NCI-H1105 (cell line): ENCODE measurements around the gene CTLA4.

Experiments
- DNase-seq: peaks from one replicate; lab custom pipeline; 2025; lab: John Stamatoyannopoulos, UW

Gene CTLA4

GRCh38 chr2:203891474-203891873 lies 23.9 kb downstream of the CTLA4 start:
- DNase-seq: no peak

GRCh38 chr2:203892207-203892606 lies 24.6 kb downstream of the CTLA4 start:
- no peak for DNase-seq

- DNase-seq: no peak
Measured at GRCh38 chr2:203893401-203893800, 25.8 kb downstream of the CTLA4 start.

GRCh38 chr2:203893840-203894239 lies 26.3 kb downstream of the CTLA4 start:
- DNase-seq: no peak

- no peak for DNase-seq
Measured at GRCh38 chr2:203894262-203894661, 26.7 kb downstream of the CTLA4 start.

- DNase-seq: no peak
Measured at GRCh38 chr2:203897544-203897943, 30.0 kb downstream of the CTLA4 start.

- no peak for DNase-seq
Measured at GRCh38 chr2:203898657-203899056, 31.1 kb downstream of the CTLA4 start.

GRCh38 chr2:203900253-203900652 lies 32.7 kb downstream of the CTLA4 start:
- no peak for DNase-seq

GRCh38 chr2:203904022-203904421 lies 36.5 kb downstream of the CTLA4 start:
- no peak for DNase-seq

GRCh38 chr2:203905656-203906055 lies 38.1 kb downstream of the CTLA4 start:
- DNase-seq: no peak

GRCh38 chr2:203908066-203908796 lies 40.7 kb downstream of the CTLA4 start:
- no peak for DNase-seq

GRCh38 chr2:203908797-203909185 lies 41.2 kb downstream of the CTLA4 start:
- no peak for DNase-seq

GRCh38 chr2:203909261-203909967 lies 41.8 kb downstream of the CTLA4 start:
- DNase-seq: peak; percentile 3

GRCh38 chr2:203909974-203910373 lies 42.4 kb downstream of the CTLA4 start:
- no peak for DNase-seq

GRCh38 chr2:203913947-203914346 lies 46.4 kb downstream of the CTLA4 start:
- DNase-seq: no peak

GRCh38 chr2:203914546-203915182 lies 47.1 kb downstream of the CTLA4 start:
- no peak for DNase-seq

GRCh38 chr2:203915256-203915655 lies 47.7 kb downstream of the CTLA4 start:
- no peak for DNase-seq

GRCh38 chr2:203916756-203917155 lies 49.2 kb downstream of the CTLA4 start:
- DNase-seq: no peak

- no peak for DNase-seq
Measured at GRCh38 chr2:203918264-203918663, 50.7 kb downstream of the CTLA4 start.

- DNase-seq: no peak
Measured at GRCh38 chr2:203918839-203919238, 51.3 kb downstream of the CTLA4 start.
